Esophagus muscularis mucosa (tissue), 4 donors: ENCODE results near the gene SDK2. TPM values are rescaled to one million over a fixed set of nuclear protein-coding genes. Genes with fewer than 3 reads are reported as not detected.

ENCODE experiments used
- DNase-seq: peaks from one replicate; pipeline ENCODE4 v3.0.0-alpha.2; 2017; ENCODE audit errors: extremely low spot score
- H3K27ac ChIP-seq, 4 donors: fragments of 200-600 bp; sonication (generic); replicated peaks in 1 of 4; 1 replicate in 3 of 4; 2 replicates in 1 of 4; pipeline ENCODE4 v1.5.1; 2016 to 2019; ENCODE audit warnings: mild to moderate bottlenecking in 1 of 4
- H3K27me3 ChIP-seq, 4 donors: fragments of 200-600 bp; sonication (generic); one replicate each; pipeline versions ENCODE4 v1.5.1 to v1.6.0; 2016 to 2019
- H3K36me3 ChIP-seq, 4 donors: fragments of 200-600 bp; sonication (generic); one replicate each; pipeline ENCODE4 v1.5.1; 2016 to 2019
- H3K4me1 ChIP-seq, 4 donors: fragments of 200-600 bp; sonication (generic); one replicate each; pipeline ENCODE4 v1.5.1; 2016 to 2019
- H3K4me3 ChIP-seq, 4 donors: fragments of 200-600 bp; sonication (generic); 1 replicate in 2 of 4; 2 replicates in 2 of 4; pipeline ENCODE4 v1.5.1; 2016 to 2019; ENCODE audit warnings: mild to moderate bottlenecking in 4 of 4, moderate library complexity in 1 of 4
- H3K9me3 ChIP-seq, 4 donors: fragments of 200-600 bp; sonication (generic); 1 replicate in 3 of 4; 2 replicates in 1 of 4; pipeline ENCODE4 v1.5.1; 2016 to 2019
- EP300 ChIP-seq: sonication (generic); formaldehyde crosslinking; IDR thresholded peaks from one replicate; pipeline ENCODE4 v1.6.1; 2017; ENCODE audit warnings: antibody characterized with exemption
- POLR2A ChIP-seq: fragments of 450-650 bp; IDR thresholded peaks from one replicate; pipeline ENCODE4 v1.6.1; 2017; ENCODE audit warnings: antibody characterized with exemption, moderate library complexity, mild to moderate bottlenecking, low read depth
- POLR2AphosphoS5 ChIP-seq, 2 donors: sonication (generic); formaldehyde crosslinking; IDR thresholded peaks; one replicate each; pipeline ENCODE4 v1.6.1; 2017; ENCODE audit warnings: antibody characterized with exemption in 2 of 2
- WGBS: methylation state at CpG from one replicate; pipeline ENCODE4 v1.1.5; 2018; 5-methylcytosine and 5-hydroxymethylcytosine counted together
- intact Hi-C: fragments of 100-400 bp; cut with DNase I; formaldehyde crosslinking; loops from one replicate; pipeline ENCODE4 v1.15.1; 2023
- total RNA-seq, 4 donors: library from RNA; depleted of rRNA; stranded (reverse); fragments of >200 nt; gene quantifications; one replicate each; pipeline versions ENCODE4 v1.1.0 to v1.2.1, GENCODE V29; 2016
- TF ChIP-seq, protein P1 (sequence below), 3 experiments: fragments of 200-600 bp in 2 of 3; fragments of 450-650 bp in 1 of 3; sonication (generic) in 2 of 3; IDR thresholded peaks; one replicate each; pipeline ENCODE4 v1.5.1; 2017 to 2019; ENCODE audit warnings: antibody characterized with exemption in 3 of 3, mild to moderate bottlenecking in 2 of 3, moderate library complexity in 1 of 3

SDK2 gene
- total RNA-seq, 4 donors from 2014 or later = 0.42 to 2.0 (median 1.2) TPM

DNA sequence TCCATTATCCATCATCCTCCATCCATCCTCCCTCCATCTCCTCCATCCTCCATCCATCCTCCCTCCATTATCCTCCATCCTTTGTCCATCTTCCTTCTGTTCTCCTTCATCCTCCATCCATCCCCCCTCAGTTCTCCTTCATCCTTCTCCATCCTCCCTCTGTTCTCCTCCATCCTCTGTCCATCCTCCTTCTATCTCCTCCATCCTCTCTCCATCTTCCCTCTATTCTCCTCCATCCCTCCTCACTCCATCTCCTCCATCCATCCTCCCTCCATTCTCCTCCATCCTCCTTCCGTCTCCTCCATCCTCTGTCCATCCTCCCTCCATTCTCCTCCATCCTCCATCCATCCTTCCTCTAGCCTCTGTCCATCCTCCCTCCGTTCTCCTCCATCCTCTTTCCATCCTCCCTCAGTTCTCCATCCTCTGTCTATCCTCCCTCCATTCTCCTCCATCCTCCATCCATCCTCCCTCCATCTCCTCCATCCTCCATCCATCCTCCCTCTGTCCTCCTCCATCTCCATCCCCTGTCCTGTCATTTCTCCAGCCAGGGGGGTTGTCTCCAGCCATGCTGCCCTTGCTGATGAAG is 143.7 kb downstream of the SDK2 start:
- intact Hi-C loops = no loop called here

DNA sequence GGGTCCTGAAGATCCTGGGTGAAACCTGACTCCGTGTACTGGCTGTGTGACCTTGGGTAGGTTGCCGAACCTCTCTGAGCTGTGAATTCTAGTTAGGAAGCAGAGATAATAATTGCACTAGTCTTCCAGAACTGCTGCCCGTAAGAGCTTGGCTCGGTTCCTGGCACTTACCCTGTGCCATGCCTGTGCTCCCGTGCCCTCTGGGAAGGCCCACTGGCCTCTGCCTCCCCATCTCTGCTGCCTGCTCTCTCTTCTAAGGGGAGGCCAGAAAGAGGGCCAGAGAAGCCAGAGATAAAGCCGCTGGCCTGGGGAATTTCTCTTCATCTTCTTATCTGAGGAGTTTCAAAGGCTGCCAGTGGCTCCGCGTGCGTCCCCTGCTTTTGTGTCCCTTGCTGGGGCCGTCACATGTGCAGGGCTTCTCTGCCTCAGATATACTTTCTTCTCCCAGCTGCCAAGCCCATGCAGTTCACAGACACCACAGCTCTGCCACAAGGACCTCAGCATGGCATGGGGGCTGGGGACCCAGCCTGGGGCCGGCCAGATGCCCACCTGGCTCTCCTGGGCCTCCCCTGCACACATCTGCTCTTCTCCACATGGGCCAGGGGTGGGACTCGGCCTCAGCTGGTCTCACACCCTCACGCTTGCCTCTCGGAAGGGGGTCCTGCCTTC is 145.2 kb downstream of the SDK2 start:
- 62% methylated on average over 12 of the region's 14 CpGs for WGBS
- peaks cover 0 to 53% (median 0%) of the 10 kb centered on the region in 4 donors for H3K27me3 ChIP-seq

More for the DNA sequence above, 143.7 kb downstream of the SDK2 start:
- TF ChIP-seq, protein P1, sequence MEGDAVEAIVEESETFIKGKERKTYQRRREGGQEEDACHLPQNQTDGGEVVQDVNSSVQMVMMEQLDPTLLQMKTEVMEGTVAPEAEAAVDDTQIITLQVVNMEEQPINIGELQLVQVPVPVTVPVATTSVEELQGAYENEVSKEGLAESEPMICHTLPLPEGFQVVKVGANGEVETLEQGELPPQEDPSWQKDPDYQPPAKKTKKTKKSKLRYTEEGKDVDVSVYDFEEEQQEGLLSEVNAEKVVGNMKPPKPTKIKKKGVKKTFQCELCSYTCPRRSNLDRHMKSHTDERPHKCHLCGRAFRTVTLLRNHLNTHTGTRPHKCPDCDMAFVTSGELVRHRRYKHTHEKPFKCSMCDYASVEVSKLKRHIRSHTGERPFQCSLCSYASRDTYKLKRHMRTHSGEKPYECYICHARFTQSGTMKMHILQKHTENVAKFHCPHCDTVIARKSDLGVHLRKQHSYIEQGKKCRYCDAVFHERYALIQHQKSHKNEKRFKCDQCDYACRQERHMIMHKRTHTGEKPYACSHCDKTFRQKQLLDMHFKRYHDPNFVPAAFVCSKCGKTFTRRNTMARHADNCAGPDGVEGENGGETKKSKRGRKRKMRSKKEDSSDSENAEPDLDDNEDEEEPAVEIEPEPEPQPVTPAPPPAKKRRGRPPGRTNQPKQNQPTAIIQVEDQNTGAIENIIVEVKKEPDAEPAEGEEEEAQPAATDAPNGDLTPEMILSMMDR (IDR thresholded peaks at IDR 0.05) = no peak
- TF ChIP-seq POLR2AphosphoS5 (IDR thresholded peaks at IDR 0.05) = no peak
- Histone ChIP-seq H3K27me3 (peaks cover 0 to 38% (median 0%) of the 10 kb centered on the region in 4 donors), H3K27ac (no peak overlapping the region), H3K9me3 (no peaks in the 10 kb centered on the region), H3K36me3 (no peaks in the 10 kb centered on the region), H3K4me1 (no peaks in the 10 kb centered on the region), H3K4me3 (no peak overlapping the region)
- DNase-seq = no peak
- WGBS = 67% methylated on average over 2 of the region's 2 CpGs

DNA sequence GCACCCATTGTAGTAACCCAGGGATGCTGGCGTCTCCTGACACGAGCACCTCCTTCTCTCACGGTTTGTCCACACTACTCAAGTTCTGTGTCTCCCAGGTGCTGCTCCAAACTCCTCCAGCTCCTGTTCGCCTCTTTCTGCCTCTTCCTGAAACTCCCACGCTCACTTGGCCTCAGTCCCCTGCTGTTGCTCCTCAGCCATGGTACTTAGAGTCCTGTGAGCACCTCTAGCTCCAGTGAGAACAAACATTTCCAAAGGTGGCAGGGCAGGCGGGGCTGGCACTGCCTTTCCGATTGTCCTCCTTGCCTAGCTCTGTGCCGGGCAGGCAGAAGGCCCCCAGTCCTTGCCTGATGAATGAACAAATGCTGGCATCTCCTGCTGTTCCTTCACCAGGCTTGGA is 146.1 kb downstream of the SDK2 start:
- H3K4me3 ChIP-seq = no peak overlapping the region
- TF ChIP-seq POLR2AphosphoS5 (IDR thresholded peaks at IDR 0.05) (no peak), EP300 (no peak)
- TF ChIP-seq, protein P1 (IDR thresholded peaks at IDR 0.05) = no peak
- H3K27ac ChIP-seq = no peak overlapping the region
- H3K36me3 ChIP-seq = no peaks in the 10 kb centered on the region
- H3K27me3 ChIP-seq = peaks cover 0 to 62% (median 0%) of the 10 kb centered on the region in 4 donors
- intact Hi-C loops = no loop called here
- H3K9me3 ChIP-seq = no peaks in the 10 kb centered on the region
- no peak for DNase-seq
- H3K4me1 ChIP-seq = no peaks in the 10 kb centered on the region
- WGBS = 62% methylated on average over 8 of the region's 8 CpGs

More for the DNA sequence above, 145.2 kb downstream of the SDK2 start:
- no peaks in the 10 kb centered on the region for H3K36me3 ChIP-seq
- no peak overlapping the region for H3K4me3 ChIP-seq
- no peak overlapping the region for H3K27ac ChIP-seq
- no peaks in the 10 kb centered on the region for H3K9me3 ChIP-seq
- intact Hi-C loops = no loop called here
- H3K4me1 ChIP-seq = no peaks in the 10 kb centered on the region
- no peak for DNase-seq
- TF ChIP-seq EP300 (no peak), POLR2A (no peak), POLR2AphosphoS5 (IDR thresholded peaks at IDR 0.05) (no peak)
- TF ChIP-seq, protein P1 (IDR thresholded peaks at IDR 0.05) = no peak

DNA sequence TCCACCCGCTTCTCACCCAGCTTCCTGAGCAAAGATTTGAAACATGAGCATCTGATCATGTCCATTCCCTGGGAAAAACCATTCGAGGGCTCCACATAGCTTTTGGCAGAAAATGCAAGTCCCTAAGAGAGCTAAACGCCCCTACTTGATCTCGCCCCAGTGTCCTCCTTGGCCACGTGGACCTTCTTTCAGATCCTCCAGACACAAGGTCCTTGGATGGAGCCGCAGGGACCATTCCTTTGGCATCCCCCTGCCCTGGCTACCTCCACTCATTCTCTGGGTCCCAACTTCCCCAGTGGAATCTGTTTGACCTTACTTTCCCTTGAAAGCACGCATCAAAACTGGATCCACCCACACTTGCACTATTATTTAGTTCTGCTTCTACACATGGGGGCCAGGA is 146.5 kb downstream of the SDK2 start:
- Histone ChIP-seq H3K9me3 (no peaks in the 10 kb centered on the region), H3K4me3 (no peak overlapping the region), H3K27me3 (peaks cover 0 to 66% (median 0%) of the 10 kb centered on the region in 4 donors), H3K27ac (no peak overlapping the region), H3K4me1 (no peaks in the 10 kb centered on the region), H3K36me3 (no peaks in the 10 kb centered on the region)
- intact Hi-C loops = no loop called here
- DNase-seq = no peak
- 91% methylated on average over 7 of the region's 7 CpGs for WGBS
- no peak for TF ChIP-seq POLR2A

DNA sequence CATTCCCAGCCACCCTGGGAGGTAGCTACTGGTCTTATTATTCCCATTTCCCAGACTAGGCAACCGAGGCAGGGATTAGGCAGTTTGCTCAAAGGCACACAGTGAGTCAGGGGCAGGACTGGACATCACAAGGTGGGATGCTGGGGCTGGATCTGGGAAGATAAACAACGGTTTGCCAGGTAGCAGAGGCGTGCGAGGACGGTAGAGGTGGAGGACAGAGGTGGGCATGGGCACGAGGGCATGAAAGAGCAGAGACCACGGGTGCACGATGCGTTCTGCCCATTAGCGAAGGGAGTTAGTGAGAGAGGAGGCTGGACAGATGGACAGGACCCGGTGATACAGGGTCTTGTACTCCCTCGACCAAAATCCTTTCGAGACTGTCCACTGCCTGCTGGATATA is 148.0 kb downstream of the SDK2 start:
- intact Hi-C loops = no loop called here
- Histone ChIP-seq H3K27me3 (peaks cover 0 to 78% (median 0%) of the 10 kb centered on the region in 4 donors), H3K4me3 (no peak overlapping the region), H3K36me3 (no peaks in the 10 kb centered on the region), H3K4me1 (no peaks in the 10 kb centered on the region), H3K27ac (no peak overlapping the region), H3K9me3 (no peaks in the 10 kb centered on the region)
- WGBS = 88% methylated on average over 13 of the region's 13 CpGs
- TF ChIP-seq POLR2AphosphoS5 (IDR thresholded peaks at IDR 0.05) = no peak
- TF ChIP-seq, protein P1 (IDR thresholded peaks at IDR 0.05) = no peak
- no peak for TF ChIP-seq EP300
- no peak for TF ChIP-seq POLR2A
- DNase-seq = no peak
